Measurements from ENCODE around the gene NRTN.

Gene NRTN

DNA sequence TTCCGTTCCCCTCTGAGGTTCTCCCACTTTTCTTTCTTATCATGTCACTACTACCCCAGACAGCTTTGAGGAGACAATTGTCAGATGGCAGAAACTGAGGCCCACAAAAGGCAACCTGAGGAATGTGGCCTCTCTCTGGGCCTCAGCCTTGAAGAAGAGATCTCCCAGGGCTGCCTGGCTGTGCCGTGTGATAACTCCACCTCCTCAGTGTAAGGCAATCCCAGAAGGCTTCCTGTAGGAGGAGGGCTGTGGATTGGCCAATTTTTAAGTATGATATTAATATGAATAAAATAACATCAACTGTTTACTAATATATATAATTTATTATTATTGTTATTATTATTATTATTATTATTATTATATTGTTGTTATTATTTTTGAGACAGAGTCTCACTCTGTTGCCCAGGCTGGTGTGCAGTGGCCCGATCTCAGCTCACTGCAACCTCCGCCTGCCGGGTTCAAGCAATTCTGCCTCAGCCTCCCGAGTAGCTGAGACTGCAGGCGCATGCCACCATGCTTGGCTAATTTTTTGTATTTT lies 9.4 kb upstream of the NRTN start:
- TF ChIP-seq, protein P1, sequence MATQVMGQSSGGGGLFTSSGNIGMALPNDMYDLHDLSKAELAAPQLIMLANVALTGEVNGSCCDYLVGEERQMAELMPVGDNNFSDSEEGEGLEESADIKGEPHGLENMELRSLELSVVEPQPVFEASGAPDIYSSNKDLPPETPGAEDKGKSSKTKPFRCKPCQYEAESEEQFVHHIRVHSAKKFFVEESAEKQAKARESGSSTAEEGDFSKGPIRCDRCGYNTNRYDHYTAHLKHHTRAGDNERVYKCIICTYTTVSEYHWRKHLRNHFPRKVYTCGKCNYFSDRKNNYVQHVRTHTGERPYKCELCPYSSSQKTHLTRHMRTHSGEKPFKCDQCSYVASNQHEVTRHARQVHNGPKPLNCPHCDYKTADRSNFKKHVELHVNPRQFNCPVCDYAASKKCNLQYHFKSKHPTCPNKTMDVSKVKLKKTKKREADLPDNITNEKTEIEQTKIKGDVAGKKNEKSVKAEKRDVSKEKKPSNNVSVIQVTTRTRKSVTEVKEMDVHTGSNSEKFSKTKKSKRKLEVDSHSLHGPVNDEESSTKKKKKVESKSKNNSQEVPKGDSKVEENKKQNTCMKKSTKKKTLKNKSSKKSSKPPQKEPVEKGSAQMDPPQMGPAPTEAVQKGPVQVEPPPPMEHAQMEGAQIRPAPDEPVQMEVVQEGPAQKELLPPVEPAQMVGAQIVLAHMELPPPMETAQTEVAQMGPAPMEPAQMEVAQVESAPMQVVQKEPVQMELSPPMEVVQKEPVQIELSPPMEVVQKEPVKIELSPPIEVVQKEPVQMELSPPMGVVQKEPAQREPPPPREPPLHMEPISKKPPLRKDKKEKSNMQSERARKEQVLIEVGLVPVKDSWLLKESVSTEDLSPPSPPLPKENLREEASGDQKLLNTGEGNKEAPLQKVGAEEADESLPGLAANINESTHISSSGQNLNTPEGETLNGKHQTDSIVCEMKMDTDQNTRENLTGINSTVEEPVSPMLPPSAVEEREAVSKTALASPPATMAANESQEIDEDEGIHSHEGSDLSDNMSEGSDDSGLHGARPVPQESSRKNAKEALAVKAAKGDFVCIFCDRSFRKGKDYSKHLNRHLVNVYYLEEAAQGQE (IDR thresholded peaks at IDR 0.05; ENCODE audit: insufficient read depth in 1 of 2, low read depth in 2 of 2, low read length in 2 of 2), result no peak
- TF ChIP-seq TAF1 (IDR thresholded peaks at IDR 0.05; ENCODE audit: borderline replicate concordance, insufficient read depth, low read length) (no peak), SIN3A (IDR thresholded peaks at IDR 0.05; ENCODE audit: borderline replicate concordance, insufficient read depth, low read length) (no peak), POLR2AphosphoS5 (IDR thresholded peaks at IDR 0.05; ENCODE audit: low read depth, low read length) (no peak), FOXP2 (optimal IDR thresholded peaks at IDR 0.05; ENCODE audit: borderline replicate concordance, extremely low read depth, extremely low read length, insufficient read depth) (no peak)

DNA sequence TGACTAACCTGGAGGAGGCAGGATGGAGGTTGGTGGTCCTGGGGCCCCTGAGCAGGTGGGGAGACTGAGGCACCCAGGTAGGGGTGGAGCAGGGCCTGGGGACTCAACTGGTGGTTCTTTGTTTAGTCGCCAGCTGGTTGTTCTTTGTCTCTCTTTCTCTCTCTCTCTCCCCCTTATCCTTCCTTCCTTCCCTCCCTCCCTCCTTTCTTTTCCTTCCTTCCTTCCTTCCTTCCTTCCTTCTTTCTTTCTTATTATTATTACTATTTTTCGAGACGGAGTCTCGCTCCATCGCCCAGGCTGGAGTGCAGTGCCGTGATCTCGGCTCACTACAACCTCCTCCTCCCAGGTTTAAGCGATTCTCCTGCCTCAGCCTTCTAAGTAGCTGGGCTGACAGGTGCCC lies 6.6 kb upstream of the NRTN start:
- no peak for TF ChIP-seq FOXP2 (optimal IDR thresholded peaks at IDR 0.05; ENCODE audit: borderline replicate concordance, extremely low read depth, extremely low read length, insufficient read depth)
- TF ChIP-seq TAF1 (IDR thresholded peaks at IDR 0.05; ENCODE audit: borderline replicate concordance, insufficient read depth, low read length), result no peak
- no peak for TF ChIP-seq POLR2AphosphoS5 (IDR thresholded peaks at IDR 0.05; ENCODE audit: low read depth, low read length)
- TF ChIP-seq, protein P1 (IDR thresholded peaks at IDR 0.05; ENCODE audit: insufficient read depth in 1 of 2, low read depth in 2 of 2, low read length in 2 of 2), result no peak
- no peak for TF ChIP-seq SIN3A (IDR thresholded peaks at IDR 0.05; ENCODE audit: borderline replicate concordance, insufficient read depth, low read length)

DNA sequence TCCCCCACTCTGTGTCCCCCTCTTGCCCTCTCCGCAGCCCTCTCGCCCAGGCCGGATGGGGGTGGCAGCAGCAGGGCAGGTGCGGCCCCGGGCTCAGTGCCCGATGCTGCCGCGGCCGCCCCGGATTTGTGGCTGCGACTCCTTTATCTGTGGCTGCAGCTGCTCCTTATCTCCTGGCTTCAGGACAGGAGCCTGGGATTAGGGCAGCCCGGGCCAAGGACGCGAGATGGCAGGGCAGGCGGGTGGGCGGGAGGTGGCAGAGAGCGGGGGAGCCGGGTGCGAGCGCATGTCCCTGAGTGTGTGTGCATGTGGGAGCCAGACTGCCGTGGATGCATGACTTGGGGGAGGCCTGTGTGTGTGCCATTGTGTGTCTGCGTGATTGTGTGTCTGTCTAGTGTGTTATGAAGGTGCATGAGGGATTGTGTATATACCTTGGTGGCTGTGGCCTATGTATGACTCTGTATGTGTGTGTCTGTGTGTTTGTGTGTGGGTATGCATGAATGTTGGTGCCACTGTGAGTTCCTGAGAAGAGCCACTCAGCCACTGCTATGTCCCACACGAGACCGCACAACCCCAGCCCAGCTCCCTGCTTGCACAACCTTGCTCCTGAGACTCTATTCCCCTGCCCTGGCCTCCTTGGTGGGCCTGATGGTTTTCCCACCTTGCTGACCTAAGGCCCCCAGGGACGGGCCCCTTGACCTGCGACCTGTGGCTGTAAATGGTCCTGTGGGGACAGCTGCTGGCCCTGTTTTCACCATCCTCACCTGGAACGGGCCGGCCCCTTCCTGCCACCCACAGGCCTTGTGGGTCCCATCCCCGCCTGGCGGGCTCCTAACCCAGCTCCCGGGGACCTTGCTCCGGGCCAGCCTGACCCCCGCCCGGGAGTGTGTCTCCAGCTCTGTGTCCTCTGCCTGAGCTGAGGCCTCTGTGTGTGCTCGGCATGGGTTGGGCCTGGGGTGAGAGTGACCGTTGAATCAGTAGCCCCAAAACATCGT lies 5.3 kb upstream of the NRTN start:
- TF ChIP-seq, protein P1 (IDR thresholded peaks at IDR 0.05; ENCODE audit: insufficient read depth in 1 of 2, low read depth in 2 of 2, low read length in 2 of 2), result no peak
- TF ChIP-seq POLR2AphosphoS5 (IDR thresholded peaks at IDR 0.05; ENCODE audit: low read depth, low read length) (no peak), TAF1 (IDR thresholded peaks at IDR 0.05; ENCODE audit: borderline replicate concordance, insufficient read depth, low read length) (no peak), SIN3A (IDR thresholded peaks at IDR 0.05; ENCODE audit: borderline replicate concordance, insufficient read depth, low read length) (no peak)

DNA sequence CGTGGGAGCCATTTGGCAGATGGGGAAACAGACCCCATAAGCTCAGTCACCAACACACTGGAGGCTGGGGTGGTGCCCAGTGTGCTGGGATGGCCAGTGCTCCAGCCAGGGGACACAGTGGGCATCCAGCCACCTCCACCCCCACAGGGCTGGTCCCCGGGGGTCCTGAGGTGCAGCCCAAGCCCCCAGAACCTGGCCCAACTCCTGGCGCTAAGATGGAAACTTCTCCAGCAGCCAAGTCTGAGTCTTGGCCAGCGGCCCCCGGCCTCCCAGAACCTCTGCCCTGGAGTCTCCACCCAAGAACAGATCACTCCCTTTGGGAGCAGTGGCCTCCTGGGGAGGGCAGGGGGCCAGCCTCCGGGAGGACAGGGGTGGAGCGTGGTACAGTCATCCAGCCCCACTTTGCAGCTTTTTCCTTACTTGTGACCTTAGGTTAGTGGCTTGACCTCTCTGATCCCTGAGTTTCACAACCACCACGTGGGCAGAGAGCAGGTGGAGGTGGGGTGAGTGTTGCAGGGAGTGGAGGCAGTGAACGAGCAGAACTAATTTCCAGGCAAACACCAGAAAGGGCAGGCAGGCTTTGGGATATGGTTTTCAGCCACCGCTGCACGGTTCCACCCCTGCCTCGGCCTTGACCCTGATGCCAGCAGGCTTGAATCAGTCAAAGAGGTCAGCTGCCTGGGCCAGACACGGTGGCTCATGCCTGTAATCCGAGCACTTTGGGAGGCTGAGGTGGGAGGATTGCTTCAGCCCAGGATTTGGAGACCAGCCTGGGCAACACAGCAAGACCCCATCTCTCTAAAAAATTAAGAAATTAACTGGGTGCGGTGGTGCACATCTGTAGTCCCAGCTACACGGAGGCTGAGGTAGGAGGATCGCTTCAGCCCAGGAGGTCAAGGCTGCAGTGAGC lies 4.3 kb upstream of the NRTN start:
- no peak for TF ChIP-seq TAF1 (IDR thresholded peaks at IDR 0.05; ENCODE audit: borderline replicate concordance, insufficient read depth, low read length)
- TF ChIP-seq SIN3A (IDR thresholded peaks at IDR 0.05; ENCODE audit: borderline replicate concordance, insufficient read depth, low read length), result no peak
- no peak for TF ChIP-seq POLR2AphosphoS5 (IDR thresholded peaks at IDR 0.05; ENCODE audit: low read depth, low read length)
- no peak for TF ChIP-seq FOXP2 (optimal IDR thresholded peaks at IDR 0.05; ENCODE audit: borderline replicate concordance, extremely low read depth, extremely low read length, insufficient read depth)

Measured in PFSK-1 (cell line).